Measurements from ENCODE around the gene EML3.
A peak's percentile ranks its signal among the peaks of the same experiment; 100 is the strongest.
"Not testable (repeated sequence)": the region's sequence is repeated elsewhere in the genome, so short reads cannot be mapped to it uniquely, and the experiment has no call there.

The EML3 gene

DNA sequence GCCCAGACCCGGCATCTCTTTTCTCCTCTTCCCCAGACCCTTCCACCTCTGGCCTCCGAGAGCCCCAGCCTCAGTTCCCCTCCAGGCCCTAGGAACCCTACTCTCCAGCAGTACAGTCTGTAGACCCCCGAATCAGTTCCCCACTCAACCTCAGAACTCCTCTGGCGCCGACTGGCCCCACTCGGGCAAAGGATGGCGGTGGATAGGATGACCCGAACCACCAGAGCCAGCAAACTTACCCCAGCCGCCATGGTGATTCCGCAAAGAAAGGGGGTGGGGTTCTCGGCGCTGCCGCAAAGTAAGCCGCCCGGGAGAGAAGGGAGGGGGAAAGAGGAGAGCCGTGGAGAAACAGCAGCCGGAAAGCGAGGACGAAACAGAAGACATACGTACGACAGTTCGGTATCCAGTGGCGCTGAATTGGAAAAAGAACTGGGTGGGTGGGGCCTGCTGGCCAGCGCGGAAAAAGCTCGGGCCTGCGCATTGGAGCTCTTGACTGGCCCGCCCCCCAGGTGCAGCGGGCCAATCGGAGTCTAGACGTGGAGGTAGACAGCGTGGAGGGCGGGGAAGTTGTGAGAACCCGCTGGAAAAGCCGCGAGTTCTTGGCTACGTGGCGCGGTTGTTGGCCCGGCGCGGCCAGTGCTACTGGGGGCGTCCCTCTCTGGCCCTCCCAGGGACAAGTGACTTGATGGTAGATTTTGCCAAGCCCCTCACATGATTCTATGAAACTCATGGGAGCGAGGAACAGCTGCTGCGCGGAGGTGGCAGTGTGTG is 38.8 kb downstream of the EML3 start, which contains the start of gene EEF1G:
Gene EEF1G (minus strand): TSS at position 300 of the 771 bp plus-strand sequence. CDS start 49 bp downstream, at position 251.
- peak; percentile 100 for DNase-seq (ENCODE audit: low read depth)

DNA sequence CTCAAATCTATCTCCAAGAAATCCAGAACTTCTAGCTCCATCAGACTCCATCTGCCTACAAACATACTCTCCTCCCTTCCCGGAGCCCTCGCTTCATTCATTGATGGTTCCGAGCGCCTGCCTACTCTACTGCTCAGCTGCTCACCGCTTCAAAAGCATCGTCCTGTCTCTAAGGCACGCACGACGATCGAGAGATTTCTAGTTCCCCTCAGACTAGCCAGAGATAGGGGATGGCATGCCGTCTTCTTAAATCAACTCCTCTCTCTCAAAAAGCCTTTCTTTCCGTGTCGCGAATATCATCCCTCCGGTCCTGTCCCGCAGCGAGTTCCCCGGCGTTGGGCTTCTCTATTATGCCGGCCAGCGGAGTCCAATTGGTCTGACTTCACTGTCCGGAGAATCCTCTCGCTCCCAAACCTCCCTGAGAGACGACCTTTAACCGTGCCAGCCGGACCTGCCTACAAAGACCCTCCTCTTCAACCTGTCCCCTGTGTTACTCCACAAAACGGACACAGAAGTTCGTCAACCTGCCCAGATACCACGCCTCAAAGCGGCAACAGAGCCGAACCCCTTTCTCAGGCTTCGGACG is 39.5 kb downstream of the EML3 start:
- DNase-seq (ENCODE audit: low read depth), result no peak

DNA sequence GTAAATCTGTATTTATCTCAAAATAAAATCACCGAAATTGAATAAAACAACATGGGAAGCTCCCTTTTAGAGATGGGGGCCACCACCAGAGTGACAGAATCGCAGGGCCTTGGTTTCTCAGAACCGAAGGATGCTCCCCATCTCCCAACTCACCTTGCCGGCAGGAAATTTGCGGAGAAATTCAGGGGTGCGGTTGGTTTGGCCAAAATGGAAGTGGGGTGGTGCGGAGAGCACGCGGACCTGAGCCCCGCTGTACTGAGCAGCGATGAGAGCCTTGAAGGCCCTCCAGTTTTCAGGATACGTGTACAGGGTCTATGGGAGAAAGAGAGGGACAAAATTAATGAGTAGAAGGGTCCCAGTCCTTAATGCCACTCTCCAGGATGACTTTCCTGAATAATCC is 40.1 kb downstream of the EML3 start:
- no peak for DNase-seq (ENCODE audit: low read depth)

GRCh38 chr11:62571493-62571892 is 41.1 kb downstream of the EML3 start:
- DNase-seq (ENCODE audit: low read depth), result not testable (repeated sequence)

GRCh38 chr11:62570903-62571302 is 41.7 kb downstream of the EML3 start:
- DNase-seq (ENCODE audit: low read depth), result not testable (repeated sequence)

GRCh38 chr11:62569611-62570010 is 43.0 kb downstream of the EML3 start:
- no peak for DNase-seq (ENCODE audit: low read depth)

DNA sequence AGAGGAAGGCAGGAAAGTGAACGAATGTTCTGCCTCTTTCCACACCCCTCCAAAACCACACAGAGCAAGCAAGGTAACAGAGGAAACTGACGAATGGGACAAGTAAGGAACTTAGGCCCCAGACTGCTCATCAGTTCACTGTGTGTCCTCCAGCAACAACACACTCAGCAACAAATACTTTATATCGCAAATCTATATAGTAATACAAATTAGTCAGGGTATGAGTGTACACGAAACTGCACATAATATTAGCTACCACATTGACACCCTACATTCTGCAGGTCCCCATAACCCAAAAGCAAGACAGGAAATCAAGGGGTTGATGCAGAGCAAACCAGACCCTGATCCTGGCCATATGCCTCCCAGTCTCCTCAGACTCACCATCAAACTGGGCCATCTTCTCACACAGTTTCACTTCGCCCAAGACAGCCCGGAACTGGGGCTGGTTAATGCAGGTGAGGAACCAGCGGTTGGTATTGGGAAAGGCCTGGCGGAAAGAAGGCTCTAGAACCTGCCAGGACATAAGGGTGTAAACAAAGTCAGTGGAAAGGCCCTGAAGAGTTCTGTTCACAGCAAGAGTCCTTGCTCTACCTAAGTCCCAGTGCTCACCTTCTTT is 45.4 kb downstream of the EML3 start:
- no peak for DNase-seq (ENCODE audit: low read depth)

DNA sequence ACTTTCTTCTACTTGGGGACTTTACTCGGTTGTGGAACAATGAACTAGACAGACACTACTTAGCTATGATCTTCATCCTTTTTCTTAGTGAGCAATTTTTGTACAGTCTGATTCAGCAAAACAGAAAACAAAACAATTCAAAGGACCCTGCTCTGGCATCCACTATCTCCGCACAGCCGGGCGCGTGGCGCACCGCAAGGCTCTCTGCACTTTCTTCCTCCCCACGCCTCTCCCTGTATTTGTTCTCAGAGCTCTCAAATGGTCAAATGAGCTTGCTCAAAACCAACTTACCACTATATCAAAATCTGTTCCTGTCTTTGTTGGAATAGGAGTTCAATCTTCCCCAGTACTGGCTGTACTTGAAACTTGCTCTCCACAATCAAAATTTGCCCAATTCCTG is 46.3 kb downstream of the EML3 start:
- no peak for DNase-seq (ENCODE audit: low read depth)

DNA sequence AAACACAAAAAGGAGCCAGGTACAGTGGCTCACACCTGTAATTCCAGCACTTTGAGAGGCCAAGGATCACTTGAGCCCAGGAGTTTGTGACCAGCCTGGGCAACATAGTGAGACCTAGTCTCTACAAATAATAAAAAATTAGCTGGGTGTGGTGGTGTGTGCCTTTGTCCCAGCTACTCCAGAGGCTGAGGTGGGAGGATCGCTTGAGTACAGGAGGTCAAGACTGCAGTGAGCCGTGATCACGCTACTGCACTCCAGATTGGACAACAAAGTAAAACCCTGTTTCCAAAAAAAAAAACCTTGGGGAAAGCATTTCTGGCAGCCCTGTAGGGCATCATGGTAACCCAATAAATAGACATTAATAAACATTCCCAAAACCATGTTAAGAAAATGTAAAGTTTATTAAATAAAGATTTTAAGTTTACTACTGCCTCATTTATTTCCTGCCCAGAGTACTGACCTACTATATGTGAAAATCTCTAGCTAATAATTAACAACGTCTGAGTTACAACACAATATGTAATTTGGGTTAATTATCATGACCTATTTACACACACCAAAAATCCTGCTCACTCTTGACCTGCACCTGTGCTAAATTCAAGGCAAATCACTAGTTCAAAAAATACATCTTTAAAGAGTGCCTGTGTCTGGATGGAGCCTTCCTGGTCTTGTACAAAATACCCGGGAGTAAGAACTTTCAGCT is 47.3 kb downstream of the EML3 start:
- no peak for DNase-seq (ENCODE audit: low read depth)

DNA sequence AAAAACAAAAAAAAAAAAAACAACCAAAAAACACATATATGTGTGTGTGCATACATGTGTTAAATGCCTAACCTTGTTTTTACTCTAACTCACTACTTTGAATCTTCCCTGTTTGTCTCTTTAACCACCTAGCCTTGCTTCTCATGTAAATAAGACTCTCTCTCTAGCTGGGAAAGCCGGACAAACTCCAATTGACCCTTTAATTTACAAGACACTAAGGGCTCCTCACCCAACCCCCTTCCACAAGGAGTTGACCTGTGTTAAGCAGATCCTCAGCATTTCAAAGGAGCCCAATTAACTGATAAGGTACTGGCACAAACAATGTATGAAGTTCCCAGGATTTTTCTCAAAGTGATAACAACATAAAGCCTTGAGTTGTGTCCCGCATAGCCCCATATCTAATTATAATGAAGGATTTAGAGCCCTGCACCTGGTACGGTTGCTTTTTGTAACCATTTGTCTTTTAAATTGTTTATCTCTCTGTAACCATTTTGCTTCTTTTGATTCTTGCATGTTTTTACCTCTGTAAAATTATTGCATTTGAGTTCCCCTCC is 50.8 kb downstream of the EML3 start:
- DNase-seq (ENCODE audit: low read depth), result not testable (repeated sequence)

GRCh38 chr11:62560566-62561103 is 51.9 kb downstream of the EML3 start:
- peak; percentile 99 for DNase-seq (ENCODE audit: low read depth)

- DNase-seq (ENCODE audit: low read depth), result not testable (repeated sequence)
Measured at GRCh38 chr11:62559626-62560025, 52.9 kb downstream of the EML3 start.

DNA sequence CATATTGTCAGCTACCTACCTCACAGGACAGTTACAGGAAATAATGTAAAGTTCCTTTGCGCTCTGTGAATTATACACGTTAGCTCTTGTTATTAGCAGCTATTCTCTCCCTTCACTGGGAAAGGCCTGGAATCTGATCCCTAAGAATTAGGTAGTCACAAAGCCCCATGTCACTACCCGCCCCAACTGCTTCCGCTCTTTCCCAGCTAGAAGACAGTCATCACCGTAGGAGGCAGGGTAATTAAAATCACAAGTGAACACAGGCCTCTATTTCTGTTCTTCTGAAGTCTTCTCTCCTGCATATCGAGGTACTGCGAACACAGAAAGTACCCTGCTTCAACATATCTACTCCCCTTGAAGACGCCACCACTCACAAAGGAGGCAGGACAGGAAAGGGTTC is 53.4 kb downstream of the EML3 start:
- no peak for DNase-seq (ENCODE audit: low read depth)

DNA sequence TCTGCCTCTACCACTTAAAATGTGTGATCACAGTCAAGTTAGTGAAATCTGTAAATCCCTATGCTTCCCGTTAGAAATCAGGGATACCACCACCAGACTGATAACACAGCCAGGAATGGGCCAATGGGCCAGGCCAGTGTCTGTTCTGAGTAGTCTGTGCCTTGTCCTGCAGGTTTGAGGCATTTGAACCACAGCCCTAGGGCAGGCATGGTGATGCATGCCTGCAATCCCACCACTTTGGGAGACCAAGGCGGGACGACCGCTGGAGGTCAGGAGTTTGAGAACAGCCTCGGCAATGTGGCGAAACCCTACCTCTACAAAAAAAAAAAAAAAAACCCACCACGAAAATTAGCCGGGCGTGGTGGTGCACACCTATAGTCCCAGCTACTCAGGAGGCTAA is 53.9 kb downstream of the EML3 start:
- DNase-seq (ENCODE audit: low read depth), result no peak

DNA sequence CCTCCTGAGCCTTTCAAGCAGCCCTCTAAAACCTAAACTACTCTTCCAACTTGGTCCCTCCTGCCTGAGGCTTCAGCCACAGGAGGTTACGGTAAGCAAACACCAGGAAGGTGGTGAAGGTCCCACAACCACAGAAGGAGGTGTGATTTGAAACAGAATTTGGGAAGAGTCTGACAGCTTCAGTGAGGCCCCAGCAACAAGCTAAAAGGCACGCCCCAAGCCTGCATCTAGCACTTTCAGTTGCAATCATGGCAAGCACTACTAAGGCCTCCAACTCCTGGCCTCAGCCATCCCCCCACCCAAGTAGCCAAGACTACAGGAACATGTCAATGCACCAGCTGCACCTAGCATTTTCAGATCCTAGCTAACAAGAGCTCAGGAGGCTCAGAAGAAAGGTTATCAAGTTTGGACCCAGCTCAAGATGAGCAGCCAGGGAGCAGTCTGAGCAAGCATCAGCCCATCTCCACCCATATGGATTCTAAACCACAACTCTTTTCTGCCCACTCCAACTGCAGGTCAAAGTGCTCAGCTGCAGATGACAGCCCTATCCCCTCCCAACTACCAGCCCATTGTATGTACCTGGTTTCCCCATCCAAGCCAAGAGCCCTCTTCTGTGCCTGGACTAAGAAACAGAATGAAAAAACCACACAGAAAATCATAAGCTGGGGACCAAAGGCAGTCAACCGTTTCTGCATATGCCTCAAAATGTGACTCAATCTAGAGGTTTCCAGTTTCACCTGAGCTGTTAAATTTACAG is 55.5 kb downstream of the EML3 start:
- DNase-seq (ENCODE audit: low read depth), result no peak

DNA sequence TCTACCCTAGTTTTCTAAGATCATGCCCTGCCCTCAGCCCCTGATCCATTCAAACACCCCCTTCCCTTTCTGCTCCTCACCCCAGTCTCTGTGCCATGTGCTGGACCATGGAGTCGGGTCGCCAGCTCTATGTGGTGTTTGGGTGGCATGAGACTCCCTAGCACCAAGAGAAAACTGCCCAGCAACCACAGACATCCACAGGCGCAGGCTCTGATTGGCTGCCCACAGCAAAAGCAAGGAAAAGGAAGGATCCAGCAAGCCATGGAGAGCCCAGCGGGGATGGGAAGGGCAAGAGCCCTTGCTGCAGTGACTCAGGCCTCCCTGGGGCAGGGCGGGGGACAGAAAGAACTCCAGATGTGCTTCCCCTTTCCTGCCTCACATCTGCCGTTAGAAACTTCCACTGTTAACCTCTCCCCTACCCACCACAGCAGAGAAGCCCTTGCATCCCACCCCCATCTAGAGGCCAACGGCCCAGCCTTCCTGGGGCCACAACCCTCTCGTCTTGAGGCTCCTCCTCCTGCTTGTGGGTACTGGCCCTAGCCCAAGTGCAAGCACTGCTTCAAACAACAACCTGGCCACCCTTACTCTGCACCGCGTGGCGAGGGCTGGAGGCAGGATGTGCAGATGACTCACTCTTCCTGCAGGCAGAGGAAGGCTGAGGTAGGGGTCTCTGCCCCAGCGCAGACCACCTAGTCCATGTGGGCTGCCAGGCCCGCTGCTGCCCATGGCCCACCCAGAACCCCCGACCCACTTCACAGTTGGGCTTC is 56.3 kb downstream of the EML3 start:
- DNase-seq (ENCODE audit: low read depth), result peak; percentile 85

GRCh38 chr11:62555464-62556107 is 57.0 kb downstream of the EML3 start:
- DNase-seq (ENCODE audit: low read depth), result peak; percentile 48

DNA sequence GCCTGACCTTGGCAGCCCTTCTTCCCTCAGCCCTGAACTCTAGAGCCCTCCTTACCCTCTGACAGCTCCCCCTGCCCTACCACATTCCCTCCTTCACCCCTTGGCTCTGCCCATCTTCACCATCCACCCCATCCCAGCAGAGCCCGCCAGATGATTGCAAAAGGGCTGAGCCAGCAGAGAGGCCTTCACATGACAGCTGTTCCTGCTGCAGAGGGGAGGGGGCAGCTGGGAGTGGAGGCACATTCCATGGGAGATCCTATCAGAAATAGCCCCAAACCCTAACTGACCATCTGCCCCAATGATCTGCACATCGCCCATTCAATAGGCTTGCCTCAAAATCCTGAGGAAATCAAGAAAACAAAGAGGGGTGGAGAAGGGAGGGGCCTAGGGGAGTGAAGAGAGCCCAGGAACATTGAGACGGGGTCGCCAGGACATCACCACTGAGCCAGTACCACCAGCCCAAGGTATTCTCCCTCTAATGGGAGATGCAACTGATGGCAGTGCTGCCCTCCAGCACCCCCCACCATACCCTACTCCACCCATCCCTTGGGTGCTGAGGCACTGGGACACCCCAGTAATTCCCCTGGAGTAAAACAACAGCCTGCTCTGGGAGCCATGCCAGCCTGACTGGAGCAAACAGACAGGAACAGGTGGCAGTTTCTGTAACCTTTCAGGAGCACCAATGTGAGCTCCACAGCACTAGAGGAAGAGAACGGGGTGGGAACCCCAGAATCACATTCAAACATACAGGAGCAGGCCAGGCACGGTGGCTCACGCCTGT is 58.0 kb downstream of the EML3 start:
- DNase-seq (ENCODE audit: low read depth), result no peak

- peak; percentile 82 for DNase-seq (ENCODE audit: low read depth)
Measured at GRCh38 chr11:62553839-62554361, 58.7 kb downstream of the EML3 start.

Measured in iris pigment epithelial cell (primary cell).